Esophagus muscularis mucosa (tissue), 4 donors: ENCODE data around the gene PARP2. TPM values are rescaled to one million over a fixed set of nuclear protein-coding genes. Genes with fewer than 3 reads are reported as not detected.

ENCODE experiments used
- DNase-seq: peaks from one replicate; pipeline ENCODE4 v3.0.0-alpha.2; 2017; ENCODE audit errors: extremely low spot score
- H3K27ac ChIP-seq, 4 donors: fragments of 200-600 bp; sonication (generic); replicated peaks in 1 of 4; 1 replicate in 3 of 4; 2 replicates in 1 of 4; pipeline ENCODE4 v1.5.1; 2016 to 2019; ENCODE audit warnings: mild to moderate bottlenecking in 1 of 4
- H3K27me3 ChIP-seq, 4 donors: fragments of 200-600 bp; sonication (generic); one replicate each; pipeline versions ENCODE4 v1.5.1 to v1.6.0; 2016 to 2019
- H3K36me3 ChIP-seq, 4 donors: fragments of 200-600 bp; sonication (generic); one replicate each; pipeline ENCODE4 v1.5.1; 2016 to 2019
- H3K4me1 ChIP-seq, 4 donors: fragments of 200-600 bp; sonication (generic); one replicate each; pipeline ENCODE4 v1.5.1; 2016 to 2019
- H3K4me3 ChIP-seq, 4 donors: fragments of 200-600 bp; sonication (generic); 1 replicate in 2 of 4; 2 replicates in 2 of 4; pipeline ENCODE4 v1.5.1; 2016 to 2019; ENCODE audit warnings: mild to moderate bottlenecking in 4 of 4, moderate library complexity in 1 of 4
- H3K9me3 ChIP-seq, 4 donors: fragments of 200-600 bp; sonication (generic); 1 replicate in 3 of 4; 2 replicates in 1 of 4; pipeline ENCODE4 v1.5.1; 2016 to 2019
- EP300 ChIP-seq: sonication (generic); formaldehyde crosslinking; IDR thresholded peaks from one replicate; pipeline ENCODE4 v1.6.1; 2017; ENCODE audit warnings: antibody characterized with exemption
- POLR2A ChIP-seq: fragments of 450-650 bp; IDR thresholded peaks from one replicate; pipeline ENCODE4 v1.6.1; 2017; ENCODE audit warnings: antibody characterized with exemption, moderate library complexity, mild to moderate bottlenecking, low read depth
- POLR2AphosphoS5 ChIP-seq, 2 donors: sonication (generic); formaldehyde crosslinking; IDR thresholded peaks; one replicate each; pipeline ENCODE4 v1.6.1; 2017; ENCODE audit warnings: antibody characterized with exemption in 2 of 2
- WGBS: methylation state at CpG from one replicate; pipeline ENCODE4 v1.1.5; 2018; 5-methylcytosine and 5-hydroxymethylcytosine counted together
- intact Hi-C: fragments of 100-400 bp; cut with DNase I; formaldehyde crosslinking; loops from one replicate; pipeline ENCODE4 v1.15.1; 2023
- total RNA-seq, 4 donors: library from RNA; depleted of rRNA; stranded (reverse); fragments of >200 nt; gene quantifications; one replicate each; pipeline versions ENCODE4 v1.1.0 to v1.2.1, GENCODE V29; 2016
- TF ChIP-seq, protein P1 (sequence below), 3 experiments: fragments of 200-600 bp in 2 of 3; fragments of 450-650 bp in 1 of 3; sonication (generic) in 2 of 3; IDR thresholded peaks; one replicate each; pipeline ENCODE4 v1.5.1; 2017 to 2019; ENCODE audit warnings: antibody characterized with exemption in 3 of 3, mild to moderate bottlenecking in 2 of 3, moderate library complexity in 1 of 3

PARP2 gene
- total RNA-seq, 4 donors from 2014 or later: 5.8 to 17.4 (median 8.9) TPM

DNA sequence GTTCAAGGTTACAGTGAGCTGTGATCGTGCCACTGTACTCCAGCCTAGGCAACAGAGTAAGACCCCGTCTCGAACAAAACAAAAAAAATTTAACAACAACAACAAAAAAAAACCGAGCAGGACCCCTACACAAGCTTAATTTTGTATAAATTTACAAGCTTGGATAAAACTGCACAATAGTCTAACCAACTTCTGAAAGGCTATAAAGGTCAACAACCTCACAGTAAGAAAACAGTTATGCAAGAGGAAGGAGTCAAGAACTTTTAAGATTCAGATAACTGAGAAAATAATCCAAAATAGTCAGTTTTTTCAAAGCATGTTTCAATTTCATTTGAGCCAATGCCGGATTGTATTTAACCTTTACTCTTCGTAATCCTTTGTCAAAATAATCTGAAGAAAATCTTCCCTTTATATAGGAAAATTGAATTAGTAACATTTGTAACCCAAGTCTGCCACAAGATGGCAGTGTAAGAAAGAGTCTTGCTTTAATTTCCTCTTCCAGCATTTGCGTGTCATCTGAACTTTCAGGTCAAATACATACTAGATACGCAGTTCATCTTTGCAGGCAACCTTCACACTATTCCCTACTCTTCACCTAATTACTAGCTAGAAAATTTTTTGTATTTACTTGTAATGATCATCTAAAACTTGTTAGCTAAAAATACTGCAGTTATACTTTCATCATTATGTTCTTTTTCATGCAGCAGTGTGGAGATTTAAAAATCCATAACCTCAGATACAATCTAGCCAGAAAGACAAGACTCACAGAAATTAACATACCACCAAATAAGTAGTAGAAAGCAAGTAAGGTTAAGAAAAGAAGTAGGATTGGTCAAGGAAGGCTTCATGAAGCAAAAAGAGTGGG is 16.2 kb upstream of the PARP2 start:
- Histone ChIP-seq H3K4me3 (no peak overlapping the region), H3K9me3 (no peaks in the 10 kb centered on the region), H3K27me3 (no peaks in the 10 kb centered on the region), H3K36me3 (peaks cover 15 to 56% (median 43%) of the 10 kb centered on the region in 4 donors), H3K4me1 (peaks cover 15 to 47% (median 43%) of the 10 kb centered on the region in 4 donors), H3K27ac (peak overlapping the region; percentile 7 to 50 (median 44))
- intact Hi-C loops: loop anchor here (5.0 kb wide), 2 partner anchors 135 to 285 kb away; partner anchors contain the start of gene PIP4P1
- TF ChIP-seq EP300: no peak
- no peak for TF ChIP-seq POLR2A
- TF ChIP-seq, protein P1, sequence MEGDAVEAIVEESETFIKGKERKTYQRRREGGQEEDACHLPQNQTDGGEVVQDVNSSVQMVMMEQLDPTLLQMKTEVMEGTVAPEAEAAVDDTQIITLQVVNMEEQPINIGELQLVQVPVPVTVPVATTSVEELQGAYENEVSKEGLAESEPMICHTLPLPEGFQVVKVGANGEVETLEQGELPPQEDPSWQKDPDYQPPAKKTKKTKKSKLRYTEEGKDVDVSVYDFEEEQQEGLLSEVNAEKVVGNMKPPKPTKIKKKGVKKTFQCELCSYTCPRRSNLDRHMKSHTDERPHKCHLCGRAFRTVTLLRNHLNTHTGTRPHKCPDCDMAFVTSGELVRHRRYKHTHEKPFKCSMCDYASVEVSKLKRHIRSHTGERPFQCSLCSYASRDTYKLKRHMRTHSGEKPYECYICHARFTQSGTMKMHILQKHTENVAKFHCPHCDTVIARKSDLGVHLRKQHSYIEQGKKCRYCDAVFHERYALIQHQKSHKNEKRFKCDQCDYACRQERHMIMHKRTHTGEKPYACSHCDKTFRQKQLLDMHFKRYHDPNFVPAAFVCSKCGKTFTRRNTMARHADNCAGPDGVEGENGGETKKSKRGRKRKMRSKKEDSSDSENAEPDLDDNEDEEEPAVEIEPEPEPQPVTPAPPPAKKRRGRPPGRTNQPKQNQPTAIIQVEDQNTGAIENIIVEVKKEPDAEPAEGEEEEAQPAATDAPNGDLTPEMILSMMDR (IDR thresholded peaks at IDR 0.05): peak; percentile 72 to 79 (median 78)
- no peak for DNase-seq
- WGBS: 41% methylated on average over 8 of the region's 8 CpGs

GRCh38 chr14:20328705-20329104 is 14.7 kb upstream of the PARP2 start:
- H3K36me3 ChIP-seq: peaks cover 15 to 42% (median 32%) of the 10 kb centered on the region in 4 donors
- intact Hi-C loops: loop anchor here (5.0 kb wide), 2 partner anchors 134 to 284 kb away; partner anchors contain the start of gene PIP4P1
- no peaks in the 10 kb centered on the region for H3K27me3 ChIP-seq
- DNase-seq: no peak
- 51% methylated on average over 2 of the region's 2 CpGs for WGBS
- no peak for TF ChIP-seq EP300
- TF ChIP-seq POLR2A: no peak
- peaks cover 17 to 55% (median 50%) of the 10 kb centered on the region in 4 donors for H3K4me1 ChIP-seq
- H3K27ac ChIP-seq: no peak overlapping the region
- no peak overlapping the region for H3K4me3 ChIP-seq
- H3K9me3 ChIP-seq: no peaks in the 10 kb centered on the region

- H3K27ac ChIP-seq: no peak overlapping the region
- no peaks in the 10 kb centered on the region for H3K27me3 ChIP-seq
- no peaks in the 10 kb centered on the region for H3K9me3 ChIP-seq
- H3K36me3 ChIP-seq: peaks cover 13 to 36% (median 26%) of the 10 kb centered on the region in 4 donors
- no peak for DNase-seq
- H3K4me1 ChIP-seq: peaks cover 21 to 57% (median 53%) of the 10 kb centered on the region in 4 donors
- TF ChIP-seq POLR2A (no peak), POLR2AphosphoS5 (IDR thresholded peaks at IDR 0.05) (no peak), EP300 (no peak)
- TF ChIP-seq, protein P1 (IDR thresholded peaks at IDR 0.05): no peak
- no peak overlapping the region for H3K4me3 ChIP-seq
- WGBS: 82% methylated on average over 2 of the region's 2 CpGs
- intact Hi-C loops: loop anchor here (5.0 kb wide), 2 partner anchors 133 to 283 kb away; partner anchors contain the start of gene PIP4P1
Observed at GRCh38 chr14:20329355-20329754, 14.1 kb upstream of the PARP2 start.

GRCh38 chr14:20331053-20331613 is 12.3 kb upstream of the PARP2 start:
- Histone ChIP-seq H3K27ac (peak overlapping the region in 3 of 4 donors; percentile 1 to 91 (median 25)), H3K9me3 (no peaks in the 10 kb centered on the region), H3K27me3 (no peaks in the 10 kb centered on the region), H3K4me3 (peak overlapping the region in 1 of 4 donors; percentile 63), H3K36me3 (peaks cover 5 to 18% (median 11%) of the 10 kb centered on the region in 4 donors), H3K4me1 (peaks cover 21 to 57% (median 53%) of the 10 kb centered on the region in 4 donors)
- no peak for DNase-seq
- 63% methylated on average over 2 of the region's 2 CpGs for WGBS
- intact Hi-C loops: loop anchor here (5.0 kb wide), 1 partner anchor 351 kb away; the partner anchor contains the start of gene RNASE4
- TF ChIP-seq EP300 (no peak), POLR2A (no peak), POLR2AphosphoS5 (IDR thresholded peaks at IDR 0.05) (no peak)
- TF ChIP-seq, protein P1 (IDR thresholded peaks at IDR 0.05): no peak

- TF ChIP-seq POLR2AphosphoS5 (IDR thresholded peaks at IDR 0.05): no peak
- TF ChIP-seq POLR2A: no peak
- TF ChIP-seq EP300: no peak
- no peaks in the 10 kb centered on the region for H3K27me3 ChIP-seq
- intact Hi-C loops: loop anchor here (5.0 kb wide), 1 partner anchor 350 kb away; the partner anchor contains the start of gene RNASE4
- no peak for DNase-seq
- peaks cover 0 to 10% (median 4%) of the 10 kb centered on the region in 4 donors for H3K36me3 ChIP-seq
- WGBS: 2% methylated on average over 4 of the region's 4 CpGs
- H3K4me1 ChIP-seq: peaks cover 15 to 50% (median 45%) of the 10 kb centered on the region in 4 donors
- no peaks in the 10 kb centered on the region for H3K9me3 ChIP-seq
- H3K4me3 ChIP-seq: peak overlapping the region; percentile 61 to 68 (median 66)
- peak overlapping the region; percentile 89 to 92 (median 90) for H3K27ac ChIP-seq
Observed at GRCh38 chr14:20332431-20332787, 11.0 kb upstream of the PARP2 start.
